ENCODE measurements around the gene NOL12.

GRCh38 chr22:37731804-37732471, 45.8 kb downstream of the NOL12 start:
- TF ChIP-seq EP300 (IDR thresholded peaks at IDR 0.05) (no peak), POLR2AphosphoS5 (IDR thresholded peaks at IDR 0.05) (no peak)
- TF ChIP-seq, protein P1, sequence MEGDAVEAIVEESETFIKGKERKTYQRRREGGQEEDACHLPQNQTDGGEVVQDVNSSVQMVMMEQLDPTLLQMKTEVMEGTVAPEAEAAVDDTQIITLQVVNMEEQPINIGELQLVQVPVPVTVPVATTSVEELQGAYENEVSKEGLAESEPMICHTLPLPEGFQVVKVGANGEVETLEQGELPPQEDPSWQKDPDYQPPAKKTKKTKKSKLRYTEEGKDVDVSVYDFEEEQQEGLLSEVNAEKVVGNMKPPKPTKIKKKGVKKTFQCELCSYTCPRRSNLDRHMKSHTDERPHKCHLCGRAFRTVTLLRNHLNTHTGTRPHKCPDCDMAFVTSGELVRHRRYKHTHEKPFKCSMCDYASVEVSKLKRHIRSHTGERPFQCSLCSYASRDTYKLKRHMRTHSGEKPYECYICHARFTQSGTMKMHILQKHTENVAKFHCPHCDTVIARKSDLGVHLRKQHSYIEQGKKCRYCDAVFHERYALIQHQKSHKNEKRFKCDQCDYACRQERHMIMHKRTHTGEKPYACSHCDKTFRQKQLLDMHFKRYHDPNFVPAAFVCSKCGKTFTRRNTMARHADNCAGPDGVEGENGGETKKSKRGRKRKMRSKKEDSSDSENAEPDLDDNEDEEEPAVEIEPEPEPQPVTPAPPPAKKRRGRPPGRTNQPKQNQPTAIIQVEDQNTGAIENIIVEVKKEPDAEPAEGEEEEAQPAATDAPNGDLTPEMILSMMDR (IDR thresholded peaks at IDR 0.05), result peak in 1 of 3 experiments; percentile 14

Data from esophagus muscularis mucosa (tissue), 4 donors.